Activated CD4-positive, alpha-beta T cell treated with anti-CD3 and anti-CD28 coated beads for 4 hours (primary cell): ENCODE data around the gene RADIL.

Source experiments
- DNase-seq, 2 donors: peaks; one replicate each; pipeline ENCODE4 v3.0.0-alpha.2; 2020

The RADIL gene

GRCh38 chr7:4882169-4883032 is 1.1 kb downstream of the RADIL start:
- DNase-seq = no peak

- DNase-seq = no peak
These were observed 3.3 kb downstream of the RADIL start for GRCh38 chr7:4880218-4880617.

- DNase-seq = no peak
These were observed 4.0 kb downstream of the RADIL start for GRCh38 chr7:4879396-4880081.

- DNase-seq = no peak
These were observed 4.9 kb downstream of the RADIL start for GRCh38 chr7:4878336-4879335.

GRCh38 chr7:4876586-4876985 is 6.9 kb downstream of the RADIL start:
- DNase-seq = no peak

- DNase-seq = no peak
These were observed 8.1 kb downstream of the RADIL start for GRCh38 chr7:4875391-4875790.

GRCh38 chr7:4873071-4873944 is 10.2 kb downstream of the RADIL start:
- DNase-seq = no peak

- DNase-seq = no peak
These were observed 11.4 kb downstream of the RADIL start for GRCh38 chr7:4871930-4872675.

- no peak for DNase-seq
These were observed 12.3 kb downstream of the RADIL start for GRCh38 chr7:4871056-4871680.

GRCh38 chr7:4868493-4868892 is 15.0 kb downstream of the RADIL start:
- no peak for DNase-seq

- no peak for DNase-seq
These were observed 16.7 kb downstream of the RADIL start for GRCh38 chr7:4866528-4867496.

- DNase-seq = no peak
These were observed 21.4 kb downstream of the RADIL start for GRCh38 chr7:4862156-4862555.

GRCh38 chr7:4861673-4862072 is 21.8 kb downstream of the RADIL start, which contains the start of gene PAPOLB:
PAPOLB (minus strand) TSS chr7:4862030; CDS start chr7:4861810, 220 bp downstream.
- no peak for DNase-seq

GRCh38 chr7:4861227-4861626 is 22.3 kb downstream of the RADIL start:
- DNase-seq = no peak

GRCh38 chr7:4857189-4857588 is 26.3 kb downstream of the RADIL start:
- DNase-seq = no peak

- no peak for DNase-seq
These were observed 27.0 kb downstream of the RADIL start for GRCh38 chr7:4856336-4857057.

- no peak for DNase-seq
These were observed 28.6 kb downstream of the RADIL start for GRCh38 chr7:4854916-4855315.
